IPS DF 4.7 (cell line): ENCODE measurements around the gene PDE7B.

Experiments used
- DNase-seq: peaks from one replicate; pipeline ENCODE4 v3.0.0-alpha.2; 2013; ENCODE audit warnings: low spot score; ENCODE audit errors: extremely low read depth

PDE7B gene

GRCh38 chr6:135884136-135884535 lies 32.6 kb downstream of the PDE7B start:
- DNase-seq: no peak

- no peak for DNase-seq
These were observed 35.6 kb downstream of the PDE7B start for GRCh38 chr6:135887069-135887468.

GRCh38 chr6:135888818-135889217 lies 37.3 kb downstream of the PDE7B start:
- no peak for DNase-seq

DNA sequence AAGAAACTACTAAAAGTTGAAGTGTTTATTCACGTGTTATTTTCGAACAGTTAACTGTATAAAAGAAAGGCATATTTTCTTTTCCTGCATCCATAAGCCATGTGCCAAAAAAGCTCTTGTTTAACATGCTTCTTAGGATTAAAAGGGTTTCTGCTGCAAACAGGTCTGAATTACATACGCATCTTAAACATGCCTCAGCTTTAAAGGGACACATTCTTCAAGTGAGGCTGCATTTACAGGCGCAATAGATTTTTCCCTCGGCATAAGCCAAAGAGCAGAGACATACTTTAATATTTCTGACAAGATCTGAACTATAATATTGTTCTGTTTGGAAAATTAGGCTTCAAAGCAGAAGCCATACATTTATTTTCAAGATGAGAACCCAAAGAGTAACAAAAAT lies 39.4 kb downstream of the PDE7B start:
- DNase-seq: no peak

GRCh38 chr6:135891710-135892109 lies 40.2 kb downstream of the PDE7B start:
- DNase-seq: no peak

GRCh38 chr6:135895231-135895911 lies 43.9 kb downstream of the PDE7B start:
- no peak for DNase-seq

DNA sequence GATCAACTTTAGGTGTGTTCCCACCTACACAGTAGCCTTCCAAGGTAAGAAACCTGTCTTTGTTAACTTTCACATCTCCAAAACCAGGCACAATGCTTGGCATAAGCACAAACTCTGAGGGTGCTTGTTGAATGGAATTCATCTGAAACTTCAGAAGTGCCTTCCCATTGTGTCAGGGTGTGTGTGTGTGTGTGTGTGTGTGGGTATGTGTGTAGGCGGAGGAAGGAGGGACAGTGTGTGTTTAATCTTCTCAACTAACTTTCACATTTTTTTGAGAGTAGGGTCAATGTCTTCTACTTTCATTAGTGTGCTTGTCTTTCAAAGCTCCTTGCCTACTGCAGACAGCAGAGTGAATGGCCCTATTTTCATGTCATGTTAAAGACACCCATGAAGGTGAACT lies 45.6 kb downstream of the PDE7B start:
- no peak for DNase-seq

DNA sequence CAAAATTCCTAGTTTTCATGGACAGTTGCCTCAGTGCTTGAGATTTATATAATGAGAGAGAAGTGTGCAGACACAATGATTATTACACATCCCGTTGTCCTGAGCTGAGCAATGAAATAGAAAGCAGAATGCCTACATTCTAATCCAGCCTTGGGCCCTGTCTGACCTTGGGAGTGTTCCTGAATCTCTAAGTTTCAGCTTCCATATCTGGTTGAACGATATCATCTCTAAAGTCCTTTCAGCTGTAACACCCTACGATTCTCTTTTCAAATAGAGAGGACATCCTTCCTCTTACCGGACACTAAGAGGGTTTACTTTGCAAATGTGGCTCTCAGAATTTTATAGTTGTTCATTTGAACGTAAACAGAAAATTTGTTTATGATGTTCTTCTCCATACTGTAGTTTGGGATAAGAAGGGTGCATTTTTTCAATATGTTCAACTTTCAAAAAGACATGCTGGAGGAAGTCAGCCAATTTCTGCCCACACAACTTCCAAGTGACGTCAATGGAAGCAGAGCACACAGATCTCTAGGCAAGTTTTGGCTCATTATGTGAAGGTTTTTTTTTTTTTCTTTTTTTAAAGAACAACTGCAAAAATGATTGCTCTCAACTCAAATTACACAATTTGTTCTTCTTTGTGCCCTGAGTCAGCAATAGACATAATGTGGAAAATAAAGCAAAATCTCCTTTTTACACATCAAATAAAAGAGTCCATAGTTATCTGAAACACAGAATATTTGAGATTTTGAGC lies 50.4 kb downstream of the PDE7B start:
- no peak for DNase-seq

GRCh38 chr6:135902756-135903331 lies 51.3 kb downstream of the PDE7B start:
- no peak for DNase-seq

GRCh38 chr6:135904666-135905065 lies 53.2 kb downstream of the PDE7B start:
- no peak for DNase-seq

- DNase-seq: no peak
These were observed 54.3 kb downstream of the PDE7B start for GRCh38 chr6:135905604-135906300.

DNA sequence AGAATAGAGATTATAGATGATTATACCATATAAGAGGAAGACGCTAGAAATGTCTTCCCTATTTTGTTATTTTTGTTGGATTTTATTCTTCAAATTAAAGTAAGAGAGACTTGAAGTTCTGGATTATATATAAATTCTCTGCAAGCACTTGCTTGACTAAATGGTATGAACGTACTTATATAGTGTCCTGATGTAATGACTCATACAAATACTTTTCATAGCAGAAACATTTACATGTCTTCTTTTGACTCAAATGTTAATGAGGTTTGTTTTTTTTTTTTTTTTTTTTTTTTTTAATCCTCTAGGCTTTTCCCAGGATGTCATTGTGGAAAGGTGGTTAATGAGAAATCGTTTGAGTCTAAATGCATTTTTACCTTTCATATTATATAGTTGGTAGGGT lies 55.0 kb downstream of the PDE7B start:
- no peak for DNase-seq

DNA sequence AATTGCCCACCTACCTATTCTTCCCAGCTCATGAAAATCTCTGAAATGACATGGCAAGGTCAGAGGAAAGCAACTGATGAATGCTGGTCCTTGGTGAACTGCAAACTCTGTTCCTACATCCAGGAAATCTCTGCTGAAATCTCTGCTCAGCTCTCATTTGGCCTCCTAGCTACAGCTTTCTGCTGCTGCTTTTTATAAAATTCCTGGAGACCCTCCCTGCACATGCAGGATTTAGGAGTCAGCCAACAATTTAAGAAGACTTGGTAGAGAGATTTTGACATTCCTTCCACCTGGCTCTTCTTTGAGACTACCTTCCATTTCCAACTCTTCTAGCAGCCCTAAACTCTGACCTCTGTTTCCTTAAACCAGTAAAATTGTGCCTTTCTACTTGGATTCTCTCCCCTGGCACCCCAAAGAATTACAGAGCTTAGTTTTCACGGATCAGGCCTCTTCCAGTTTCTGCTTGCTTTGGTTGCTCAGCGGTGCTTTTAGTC lies 55.5 kb downstream of the PDE7B start:
- DNase-seq: no peak

DNA sequence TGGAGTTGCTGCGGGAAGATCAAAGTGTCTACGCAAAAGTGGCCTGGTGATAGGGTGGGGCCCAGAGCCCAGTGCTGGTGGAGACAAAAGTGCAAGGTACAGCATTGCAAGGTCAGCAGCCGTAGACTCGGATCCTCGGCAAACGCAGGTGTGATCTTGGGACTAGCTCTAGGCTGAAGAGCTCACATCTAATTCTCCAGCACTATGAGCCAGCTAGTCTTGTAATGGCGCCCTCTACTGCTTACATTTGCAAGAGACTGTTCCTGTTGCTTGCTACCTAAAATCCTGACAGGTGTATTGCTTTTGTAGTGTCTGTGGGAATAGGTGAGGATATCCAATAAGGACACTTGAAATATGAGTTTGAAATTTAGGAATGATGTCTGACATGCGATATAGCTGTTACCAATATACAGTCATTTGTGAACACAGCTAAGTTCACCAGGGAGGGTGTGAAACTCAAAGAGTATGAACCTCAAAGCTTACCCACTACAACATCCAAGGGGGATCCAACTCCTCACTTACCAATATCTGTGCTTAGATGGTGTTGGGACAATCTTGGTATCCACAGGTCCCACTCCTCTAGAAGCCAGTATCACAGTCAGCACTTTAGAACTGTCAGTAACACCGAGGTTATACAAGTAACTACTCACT lies 58.4 kb downstream of the PDE7B start:
- peak; percentile 71 for DNase-seq

GRCh38 chr6:135910790-135911618 lies 59.5 kb downstream of the PDE7B start:
- DNase-seq: no peak

- DNase-seq: no peak
These were observed 62.3 kb downstream of the PDE7B start for GRCh38 chr6:135913785-135914184.

GRCh38 chr6:135919026-135919425 lies 67.5 kb downstream of the PDE7B start:
- no peak for DNase-seq

DNA sequence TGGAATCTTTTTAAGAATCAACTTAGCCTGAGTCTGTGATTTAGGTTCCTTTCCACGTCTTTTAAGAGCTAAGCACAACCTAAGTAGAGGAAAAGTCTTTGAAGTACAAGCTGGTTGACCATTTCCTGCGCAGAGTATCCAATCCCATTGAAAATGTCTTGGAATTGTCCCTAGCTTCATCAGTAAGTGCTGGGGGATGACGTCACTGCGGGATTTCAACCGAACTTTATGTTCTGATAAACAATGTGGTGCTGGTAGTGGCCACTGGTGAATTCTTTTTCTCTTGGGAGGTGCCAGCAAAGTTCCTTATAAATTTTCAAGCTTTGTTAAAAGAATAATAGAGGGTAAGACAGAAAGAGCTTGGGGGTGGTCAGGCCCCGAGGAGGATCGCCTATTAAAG lies 69.2 kb downstream of the PDE7B start:
- DNase-seq: no peak

- DNase-seq: no peak
These were observed 69.7 kb downstream of the PDE7B start for GRCh38 chr6:135921188-135921587.

DNA sequence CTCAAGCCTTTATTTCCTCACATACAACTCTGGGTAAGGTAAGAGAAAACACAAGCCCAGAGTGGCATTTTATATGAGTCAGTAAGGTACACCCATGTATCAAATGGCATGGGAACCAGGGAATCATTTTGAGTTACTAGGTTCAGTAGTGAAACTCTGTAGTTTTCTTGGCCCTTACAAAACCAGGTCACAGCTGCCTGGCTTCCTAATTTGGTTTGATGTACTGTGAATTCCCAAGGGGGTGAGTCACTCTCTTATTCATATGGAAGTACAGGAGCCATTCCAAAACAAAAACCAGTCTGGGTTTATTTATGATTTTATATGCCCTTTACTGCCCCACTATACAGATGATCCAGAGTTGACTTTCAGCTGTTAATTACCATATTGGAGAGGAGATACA lies 70.7 kb downstream of the PDE7B start:
- no peak for DNase-seq

- DNase-seq: no peak
These were observed 71.2 kb downstream of the PDE7B start for GRCh38 chr6:135922746-135923145.
